Uterus (tissue), 2 donors: ENCODE results near the gene ST6GALNAC3.

Experiments used
- POLR2A ChIP-seq, 2 donors: fragments of 450-650 bp; IDR thresholded peaks; one replicate each; pipeline ENCODE4 v1.6.1; 2016; ENCODE audit warnings: antibody characterized with exemption in 2 of 2, mild to moderate bottlenecking in 1 of 2, moderate library complexity in 1 of 2
- TF ChIP-seq, protein P1 (sequence below), 4 experiments: fragments of 200-600 bp in 2 of 4; fragments of 450-650 bp in 2 of 4; sonication (generic) in 2 of 4; IDR thresholded peaks; one replicate each; pipeline ENCODE4 v1.5.1; 2016 to 2019; ENCODE audit warnings: antibody characterized with exemption in 4 of 4, mild to moderate bottlenecking in 2 of 4, moderate library complexity in 1 of 4

DNA sequence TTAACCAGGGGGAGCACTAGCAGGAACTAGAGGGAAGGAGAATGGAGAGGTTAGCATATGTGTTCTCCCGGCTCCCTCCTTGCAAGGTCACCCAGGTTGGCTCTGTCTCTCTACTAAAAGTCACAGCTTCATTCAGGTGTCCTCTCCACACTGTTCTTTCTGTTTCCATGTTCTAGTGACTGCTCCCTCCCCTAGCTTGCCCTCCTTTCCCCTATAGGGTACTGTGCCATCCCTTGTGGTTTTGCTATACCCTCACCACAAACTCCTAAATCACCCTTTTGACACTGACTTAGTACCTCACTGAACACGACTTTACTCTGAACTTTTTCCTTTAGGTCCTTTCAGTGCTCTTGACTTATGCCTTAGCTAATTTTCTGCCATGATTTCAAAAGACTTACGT, 389.3 kb downstream of the ST6GALNAC3 start:
- TF ChIP-seq, protein P1, sequence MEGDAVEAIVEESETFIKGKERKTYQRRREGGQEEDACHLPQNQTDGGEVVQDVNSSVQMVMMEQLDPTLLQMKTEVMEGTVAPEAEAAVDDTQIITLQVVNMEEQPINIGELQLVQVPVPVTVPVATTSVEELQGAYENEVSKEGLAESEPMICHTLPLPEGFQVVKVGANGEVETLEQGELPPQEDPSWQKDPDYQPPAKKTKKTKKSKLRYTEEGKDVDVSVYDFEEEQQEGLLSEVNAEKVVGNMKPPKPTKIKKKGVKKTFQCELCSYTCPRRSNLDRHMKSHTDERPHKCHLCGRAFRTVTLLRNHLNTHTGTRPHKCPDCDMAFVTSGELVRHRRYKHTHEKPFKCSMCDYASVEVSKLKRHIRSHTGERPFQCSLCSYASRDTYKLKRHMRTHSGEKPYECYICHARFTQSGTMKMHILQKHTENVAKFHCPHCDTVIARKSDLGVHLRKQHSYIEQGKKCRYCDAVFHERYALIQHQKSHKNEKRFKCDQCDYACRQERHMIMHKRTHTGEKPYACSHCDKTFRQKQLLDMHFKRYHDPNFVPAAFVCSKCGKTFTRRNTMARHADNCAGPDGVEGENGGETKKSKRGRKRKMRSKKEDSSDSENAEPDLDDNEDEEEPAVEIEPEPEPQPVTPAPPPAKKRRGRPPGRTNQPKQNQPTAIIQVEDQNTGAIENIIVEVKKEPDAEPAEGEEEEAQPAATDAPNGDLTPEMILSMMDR (IDR thresholded peaks at IDR 0.05) = no peak
- TF ChIP-seq POLR2A (IDR thresholded peaks at IDR 0.05) = no peak
